GM21423 (cell line): ENCODE measurements around the gene OR51L1.
"Not testable (repeated sequence)": the region's sequence is repeated elsewhere in the genome, so short reads cannot be mapped to it uniquely, and the experiment has no call there.

Experiments used
- ATAC-seq: cut with Tn5 transposase; IDR thresholded peaks from one replicate; pipeline ENCODE4 v1.9.1; 2021; ENCODE audit warnings: mild to moderate bottlenecking, moderate library complexity; ENCODE audit not compliant: unreplicated experiment

The OR51L1 gene

GRCh38 chr11:4994551-4994950 is at the start of gene OR51L1:
Gene OR51L1, plus strand, starts transcription at chr11:4994851. Its CDS starts 4,132 bp downstream, at chr11:4998983.
- ATAC-seq = no peak

GRCh38 chr11:4947505-4947904 is 47.1 kb upstream of the OR51L1 start, which contains the start of gene OR51A4:
Gene OR51A4, minus strand, starts transcription at chr11:4947605. Its CDS starts 505 bp downstream, at chr11:4947100.
- no peak for ATAC-seq

GRCh38 chr11:4955613-4956012 is 39.0 kb upstream of the OR51L1 start, which contains the start of gene OR51A2:
Gene OR51A2, minus strand, starts transcription at chr11:4955713. Its CDS starts 0 bp downstream, at chr11:4955713.
- not testable (repeated sequence) for ATAC-seq

- no peak for ATAC-seq
Observed at GRCh38 chr11:4957396-4957795, 37.3 kb upstream of the OR51L1 start.

GRCh38 chr11:4960877-4961276 is 33.8 kb upstream of the OR51L1 start:
- no peak for ATAC-seq

- no peak for ATAC-seq
Observed at GRCh38 chr11:4962816-4963215, 31.8 kb upstream of the OR51L1 start.

GRCh38 chr11:4975436-4975835 is 19.2 kb upstream of the OR51L1 start:
- ATAC-seq = no peak

- no peak for ATAC-seq
Observed at GRCh38 chr11:4979036-4979435, 15.6 kb upstream of the OR51L1 start.

- ATAC-seq = no peak
Observed at GRCh38 chr11:4982678-4983077, 12.0 kb upstream of the OR51L1 start.

- no peak for ATAC-seq
Observed at GRCh38 chr11:4983841-4984240, 10.8 kb upstream of the OR51L1 start.

GRCh38 chr11:4991060-4991459 is 3.6 kb upstream of the OR51L1 start:
- ATAC-seq = no peak

GRCh38 chr11:5004424-5005274 is 10.0 kb downstream of the OR51L1 start:
- no peak for ATAC-seq

GRCh38 chr11:5007561-5007960 is 12.9 kb downstream of the OR51L1 start:
- no peak for ATAC-seq

GRCh38 chr11:5011254-5011653 is 16.6 kb downstream of the OR51L1 start:
- ATAC-seq = no peak

GRCh38 chr11:5013012-5013411 is 18.4 kb downstream of the OR51L1 start:
- ATAC-seq = no peak

GRCh38 chr11:5021996-5022395 is 27.3 kb downstream of the OR51L1 start:
- no peak for ATAC-seq

- ATAC-seq = no peak
Observed at GRCh38 chr11:5036669-5037068, 42.0 kb downstream of the OR51L1 start.

- ATAC-seq = no peak
Observed at GRCh38 chr11:5037926-5038325, 43.3 kb downstream of the OR51L1 start.

- no peak for ATAC-seq
Observed at GRCh38 chr11:5038341-5038740, 43.7 kb downstream of the OR51L1 start.

- no peak for ATAC-seq
Observed at GRCh38 chr11:5040876-5041275, 46.2 kb downstream of the OR51L1 start.

GRCh38 chr11:5042091-5042490 is 47.4 kb downstream of the OR51L1 start:
- ATAC-seq = no peak

- no peak for ATAC-seq
Observed at GRCh38 chr11:5043380-5043779, 48.7 kb downstream of the OR51L1 start.

- ATAC-seq = no peak
Observed at GRCh38 chr11:5046226-5046625, 51.6 kb downstream of the OR51L1 start, which contains the start of gene OR52J3. Gene OR52J3, plus strand, starts transcription at chr11:5046526. Its CDS starts 0 bp downstream, at chr11:5046526.
